GM12878 (cell line): ENCODE results near the gene RBPJ. TPM values are rescaled to one million over a fixed set of nuclear protein-coding genes. Genes with fewer than 3 reads are reported as not detected.

Experiments used
- ATAC-seq: fragments of 200-7000 bp; cut with Tn5 transposase; 3 replicates; pipeline ENCODE4 v1.9.1; 2020; ENCODE audit warnings: mild to moderate bottlenecking, moderate library complexity
- BruUV-seq: library from RNA; stranded (reverse); fragments of 400-500 nt; replicated peaks from 2 replicates; lab custom pipeline; 2021; lab: Mats Ljungman, UMichigan
- CTCF ChIA-PET: fragments of 300-600 bp; sonication (Branson Sonifier 250); formaldehyde crosslinking; extraction: SDS; loops from one replicate; lab custom pipeline; 2021; ENCODE audit warnings: inconsistent platforms; lab: Yijun Ruan, JAX
- POLR2A ChIA-PET: fragments of 350-600 bp; formaldehyde crosslinking; extraction: SDS; loops from one replicate; lab custom pipeline; 2021; ENCODE audit warnings: inconsistent platforms; lab: Charles Lee
- RAD21 ChIA-PET: fragments of 300-600 bp; sonication (Branson Sonifier 250); formaldehyde crosslinking; loops from one replicate; lab custom pipeline; 2023; ENCODE audit warnings: antibody characterized with exemption; ENCODE audit not compliant: unreplicated experiment; lab: Charles Lee
- SMC1A ChIA-PET: fragments of 300-600 bp; sonication (Branson Sonifier 250); formaldehyde crosslinking; loops from one replicate; lab custom pipeline; 2023; ENCODE audit not compliant: unreplicated experiment, uncharacterized antibody; lab: Charles Lee
- DNase-seq: peaks from one replicate; pipeline ENCODE4 v3.0.0-alpha.2; 2011; ENCODE audit warnings: low read depth, low spot score
- FAIRE-seq: peaks from 3 replicates; lab custom pipeline; 2011; peaks lifted over from hg19 to GRCh38; lab: Jason Lieb, UNC
- H2AFZ ChIP-seq: 2 replicates; pipeline ENCODE4 v1.6.0; 2011; ENCODE audit warnings: low read depth, low read length, control low read depth; ENCODE audit not compliant: control insufficient read depth
- H3K27ac ChIP-seq: 2 replicates; pipeline ENCODE4 v1.5.1; 2011; ENCODE audit warnings: control low read depth; ENCODE audit not compliant: control insufficient read depth, insufficient read depth
- H3K27me3 ChIP-seq, 2 experiments: replicated peaks in 1 of 2; 2 replicates each; pipeline versions ENCODE4 v1.6.0 to v1.6.1; 2011; ENCODE audit warnings: low read length in 1 of 2; ENCODE audit not compliant: control insufficient read depth in 2 of 2, insufficient read depth in 2 of 2
- H3K36me3 ChIP-seq, 2 experiments: 2 replicates each; pipeline ENCODE4 v1.5.1; 2011; ENCODE audit warnings: low read length in 1 of 2; ENCODE audit not compliant: control insufficient read depth in 2 of 2, insufficient read depth in 2 of 2
- H3K4me1 ChIP-seq: 2 replicates; pipeline ENCODE4 v1.6.1; 2011; ENCODE audit warnings: mild to moderate bottlenecking, low read length, moderate library complexity, mixed read lengths; ENCODE audit not compliant: control insufficient read depth, insufficient read depth
- H3K4me2 ChIP-seq: 2 replicates; pipeline ENCODE4 v1.6.0; 2011; ENCODE audit warnings: control low read depth; ENCODE audit not compliant: control insufficient read depth, insufficient read depth
- H3K4me3 ChIP-seq: fragments of 200-600 bp; sonication (generic); 2 replicates; pipeline ENCODE4 v1.5.1; 2016
- H3K79me2 ChIP-seq: 2 replicates; pipeline ENCODE4 v1.6.0; 2011; ENCODE audit warnings: low read length; ENCODE audit not compliant: control insufficient read depth, insufficient read depth
- H3K9ac ChIP-seq: 2 replicates; pipeline ENCODE4 v1.8.0; 2011; ENCODE audit warnings: low read length, control low read depth, mixed read lengths; ENCODE audit not compliant: control insufficient read depth, insufficient read depth
- H3K9me3 ChIP-seq: replicated peaks from 3 replicates; pipeline ENCODE4 v1.5.1; 2011; ENCODE audit warnings: mild to moderate bottlenecking, low read length; ENCODE audit not compliant: control insufficient read depth, insufficient read depth
- H4K20me1 ChIP-seq: 2 replicates; pipeline ENCODE4 v1.6.0; 2011; ENCODE audit not compliant: control insufficient read depth, insufficient read depth
- EZH2 ChIP-seq: IDR thresholded peaks from 2 replicates; pipeline ENCODE4 v1.6.1; 2012; ENCODE audit warnings: low read depth, mild to moderate bottlenecking, control low read depth, inconsistent platforms, low read length, borderline replicate concordance; ENCODE audit not compliant: control insufficient read depth
- MYB ChIP-seq: fragments of 150-350 bp; IDR thresholded peaks from 2 replicates; pipeline ENCODE4 v1.6.1; 2014; ENCODE audit warnings: mild to moderate bottlenecking, low read depth, low read length, borderline replicate concordance
- PAX8 ChIP-seq: fragments of 450-650 bp; IDR thresholded peaks from 2 replicates; pipeline ENCODE4 v1.6.1; 2017; ENCODE audit warnings: mild to moderate bottlenecking, moderate library complexity
- PBX3 ChIP-seq: IDR thresholded peaks from 2 replicates; pipeline ENCODE4 v1.6.1; 2011; ENCODE audit warnings: mild to moderate bottlenecking, low read depth, low read length, moderate library complexity; ENCODE audit not compliant: insufficient replicate concordance
- PML ChIP-seq: IDR thresholded peaks from 2 replicates; pipeline ENCODE4 v1.6.1; 2012; ENCODE audit warnings: low read length, inconsistent platforms
- SMC3 ChIP-seq: IDR thresholded peaks from 2 replicates; pipeline ENCODE4 v1.6.1; 2011; ENCODE audit warnings: low read length, improper control_type of control experiment, borderline replicate concordance
- WGBS: methylation state at CpG from one replicate; pipeline ENCODE4 v1.1.6; 2016; ENCODE audit warnings: low lambda C conversion rate; ENCODE audit not compliant: insufficient replicate concordance, insufficient coverage; ENCODE audit errors: missing lambda C conversion rate; 5-methylcytosine and 5-hydroxymethylcytosine counted together
- in situ Hi-C: fragments of 300-500 bp; cut with MboI; formaldehyde crosslinking; loops from 9 replicates; pipeline ENCODE4 v1.14.3; 2018; ENCODE audit warnings: mixed read lengths
- intact Hi-C: fragments of 100-400 bp; cut with micrococcal nuclease; formaldehyde crosslinking; loops from one replicate; pipeline ENCODE4 v1.14.2; 2022; ENCODE audit not compliant: unreplicated experiment
- polyA plus RNA-seq, 11 experiments: library from polyadenylated mRNA; depleted of rRNA in 4 of 11; unstranded in 6 of 11; stranded (reverse) in 5 of 11; fragments of >200 nt; fragmentation: Nextera tagmentation in 4 of 11; fragmentation: Illumina TruSeq in 1 of 11; extraction: Ambion mirVana in 4 of 11; extraction: Trizol in 1 of 11; gene quantifications; 1 replicate in 1 of 11; 2 replicates in 10 of 11; pipeline versions ENCODE4 v1.2.1 to v1.2.3, GENCODE V29; 2011 to 2016; ENCODE audit warnings: inconsistent platforms in 2 of 11, missing spikeins in 2 of 11, low read depth in 1 of 11
- total RNA-seq, 4 experiments: library from RNA; depleted of rRNA in 3 of 4; stranded (reverse); fragments of >200 nt in 3 of 4; fragmentation: Illumina TruSeq in 1 of 4; extraction: Trizol in 1 of 4; gene quantifications; 2 replicates each; pipeline versions ENCODE4 v1.2.1 to v1.2.3, GENCODE V29; 2013 to 2021
- TF ChIP-seq, protein P1 (sequence below): IDR thresholded peaks from 2 replicates; pipeline ENCODE4 v1.6.1; 2011; ENCODE audit warnings: borderline replicate concordance, low read depth, mild to moderate bottlenecking, moderate library complexity, mixed read lengths, low read length; ENCODE audit not compliant: insufficient read depth; ENCODE audit errors: extremely low read length

The RBPJ gene
- total and polyA plus RNA-seq, 10 of the 15 experiments (the other 5 are each of a cell fraction or from before 2014, with no cell fraction given) = 24.5 to 87.6 (median 41.6) TPM

DNA sequence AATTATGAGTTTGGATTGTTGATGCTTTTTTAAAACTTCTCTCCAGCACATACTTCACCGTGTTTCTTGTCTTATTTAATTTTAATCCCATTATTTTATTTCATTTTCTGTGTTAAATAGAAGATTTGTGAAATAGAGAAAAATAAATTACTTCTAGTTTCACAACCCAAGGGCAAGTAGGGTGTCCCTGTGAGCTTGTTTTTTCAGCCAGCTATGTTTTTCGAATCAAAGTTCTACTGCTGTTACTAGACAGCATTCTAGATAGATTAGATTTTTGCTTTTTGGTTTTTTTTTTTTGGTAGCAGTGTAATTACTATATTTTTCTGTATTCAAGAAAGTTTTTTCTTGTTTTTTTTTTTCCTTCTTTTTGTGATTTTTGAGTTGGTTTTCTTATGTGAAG is 59.9 kb downstream of the RBPJ start:
- no TSS peak for BruUV-seq
- ATAC-seq (no peak), DNase-seq (no peak), FAIRE-seq (no peak)
- in situ Hi-C loops (no loop called here), intact Hi-C loops (no loop called here)
- WGBS = 77% methylated on average over 2 of the region's 2 CpGs
- no peak overlapping the region for H3K4me2 ChIP-seq
- no peak overlapping the region for H2AFZ ChIP-seq
- ChIA-PET RAD21 (interaction anchor here (0.7 to 1.6 kb wide), 6 partner anchors 10 to 56 kb away, joined by 3 to 7 read pairs (median 4); no protein-coding TSS in a partner anchor), CTCF (interaction anchor here (0.7 to 1.8 kb wide), 6 partner anchors 15 to 392 kb away, joined by 3 to 4 read pairs (median 3); no protein-coding TSS in a partner anchor), SMC1A (interaction anchor here (0.7 to 2.6 kb wide), 10 partner anchors 8 to 56 kb away, joined by 3 to 12 read pairs (median 4); no protein-coding TSS in a partner anchor), POLR2A (interaction anchor here (0.7 kb wide), 1 partner anchor 26 kb away, joined by 5 read pairs; no protein-coding TSS in a partner anchor)
- no peak overlapping the region for H3K4me3 ChIP-seq
- no peaks in the 10 kb centered on the region for H3K27me3 ChIP-seq
- peaks cover 15% of the 10 kb centered on the region; the same call in 1 of the 2 replicates for H3K4me1 ChIP-seq
- H3K9me3 ChIP-seq = no peaks in the 10 kb centered on the region
- no peak for TF ChIP-seq SMC3
- TF ChIP-seq PBX3 = no peak
- TF ChIP-seq, protein P1, sequence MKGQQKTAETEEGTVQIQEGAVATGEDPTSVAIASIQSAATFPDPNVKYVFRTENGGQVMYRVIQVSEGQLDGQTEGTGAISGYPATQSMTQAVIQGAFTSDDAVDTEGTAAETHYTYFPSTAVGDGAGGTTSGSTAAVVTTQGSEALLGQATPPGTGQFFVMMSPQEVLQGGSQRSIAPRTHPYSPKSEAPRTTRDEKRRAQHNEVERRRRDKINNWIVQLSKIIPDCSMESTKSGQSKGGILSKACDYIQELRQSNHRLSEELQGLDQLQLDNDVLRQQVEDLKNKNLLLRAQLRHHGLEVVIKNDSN = no peak
- no peak for TF ChIP-seq PAX8
- no peak for TF ChIP-seq EZH2
- no peak for TF ChIP-seq PML
- no peak for TF ChIP-seq MYB
- H3K36me3 ChIP-seq = peaks cover 0 to under 1% of the 10 kb centered on the region in 2 experiments; a peak in 1 of 4 replicates
- H3K27ac ChIP-seq = no peak overlapping the region
- peaks cover 16% of the 10 kb centered on the region for H3K79me2 ChIP-seq
- H4K20me1 ChIP-seq = no peaks in the 10 kb centered on the region
- no peak overlapping the region for H3K9ac ChIP-seq
